Fibroblast of pulmonary artery (primary cell): ENCODE data around the gene CCDC82.

Experiments used
- DNase-seq: peaks from one replicate; pipeline ENCODE4 v3.0.0-alpha.2; 2010; ENCODE audit warnings: low read depth
- H3K4me3 ChIP-seq: replicated peaks from 2 replicates; pipeline ENCODE4 v1.5.1; 2011; ENCODE audit warnings: low read depth, mild to moderate bottlenecking, control low read depth, low read length, moderate library complexity
- CTCF ChIP-seq: IDR thresholded peaks from 2 replicates; pipeline ENCODE4 v1.5.1; 2011; ENCODE audit warnings: mild to moderate bottlenecking, control low read depth, low read length, inconsistent platforms; ENCODE audit errors: missing control alignments

CCDC82 gene

GRCh38 chr11:96365493-96365892 lies 24.2 kb downstream of the CCDC82 start:
- DNase-seq = no peak
- TF ChIP-seq CTCF = no peak
- H3K4me3 ChIP-seq = no peak overlapping the region

GRCh38 chr11:96361778-96362177 lies 27.9 kb downstream of the CCDC82 start:
- DNase-seq = peak; percentile 4
- no peak for TF ChIP-seq CTCF
- no peak overlapping the region for H3K4me3 ChIP-seq

GRCh38 chr11:96358321-96358720 lies 31.4 kb downstream of the CCDC82 start:
- TF ChIP-seq CTCF = no peak
- H3K4me3 ChIP-seq = no peak overlapping the region
- no peak for DNase-seq

- no peak for DNase-seq
- H3K4me3 ChIP-seq = no peak overlapping the region
- no peak for TF ChIP-seq CTCF
Measured at GRCh38 chr11:96357794-96358193, 31.9 kb downstream of the CCDC82 start.

GRCh38 chr11:96356848-96357247 lies 32.9 kb downstream of the CCDC82 start:
- DNase-seq = no peak
- no peak overlapping the region for H3K4me3 ChIP-seq
- TF ChIP-seq CTCF = no peak

GRCh38 chr11:96342961-96343711 lies 46.6 kb downstream of the CCDC82 start, which contains the start of gene MAML2:
TSS of gene MAML2 (minus strand) at chr11:96343195. CDS start at chr11:96341895, 1,300 bp downstream.
- peak; percentile 80 for TF ChIP-seq CTCF
- peak; percentile 97 for DNase-seq
- peak within 1 kb of the TSS; percentile 72 for H3K4me3 ChIP-seq
